NCI-H146 treated with DMSO at 0.1 percent for 48 hours (cell line): ENCODE measurements around the gene ANKRD39.

Source experiments
- DNase-seq: peaks from one replicate; lab custom pipeline; 2025; ENCODE audit not compliant: unreplicated experiment; lab: John Stamatoyannopoulos, UW

Gene ANKRD39

GRCh38 chr2:96831679-96832078, 26.1 kb downstream of the ANKRD39 start:
- DNase-seq = no peak

- DNase-seq = no peak
Measured at GRCh38 chr2:96830044-96830562, 27.7 kb downstream of the ANKRD39 start.

GRCh38 chr2:96828874-96829273, 28.9 kb downstream of the ANKRD39 start:
- no peak for DNase-seq

- DNase-seq = no peak
Measured at GRCh38 chr2:96828436-96828835, 29.4 kb downstream of the ANKRD39 start.

- no peak for DNase-seq
Measured at GRCh38 chr2:96826546-96827278, 31.1 kb downstream of the ANKRD39 start.

GRCh38 chr2:96825057-96825456, 32.8 kb downstream of the ANKRD39 start:
- DNase-seq = no peak

GRCh38 chr2:96824079-96824870, 33.5 kb downstream of the ANKRD39 start:
- no peak for DNase-seq

GRCh38 chr2:96823198-96823597, 34.6 kb downstream of the ANKRD39 start:
- no peak for DNase-seq

- no peak for DNase-seq
Measured at GRCh38 chr2:96822786-96823185, 35.0 kb downstream of the ANKRD39 start.

- no peak for DNase-seq
Measured at GRCh38 chr2:96821113-96821675, 36.6 kb downstream of the ANKRD39 start.

- DNase-seq = no peak
Measured at GRCh38 chr2:96819876-96820511, 37.8 kb downstream of the ANKRD39 start.

- DNase-seq = peak; percentile 81
Measured at GRCh38 chr2:96819128-96819875, 38.5 kb downstream of the ANKRD39 start.

GRCh38 chr2:96817882-96818281, 39.9 kb downstream of the ANKRD39 start:
- no peak for DNase-seq

- no peak for DNase-seq
Measured at GRCh38 chr2:96816836-96817702, 40.7 kb downstream of the ANKRD39 start.

GRCh38 chr2:96816127-96816835, 41.5 kb downstream of the ANKRD39 start, which contains the start of gene CNNM3:
TSS of gene CNNM3 (plus strand) at chr2:96816268. CDS start at chr2:96816278, 10 bp downstream.
- peak; percentile 87 for DNase-seq

- DNase-seq = no peak
Measured at GRCh38 chr2:96815326-96816126, 42.3 kb downstream of the ANKRD39 start.

- no peak for DNase-seq
Measured at GRCh38 chr2:96813656-96814055, 44.2 kb downstream of the ANKRD39 start.

GRCh38 chr2:96811917-96812316, 45.9 kb downstream of the ANKRD39 start:
- DNase-seq = no peak
